Measurements from ENCODE around the gene P2RY14. TPM values are rescaled to one million over a fixed set of nuclear protein-coding genes. Genes with fewer than 3 reads are reported as not detected.

P2RY14 gene
- total and polyA plus RNA-seq, 2 experiments from 2014 or later, result 0.12 to 1.4 TPM

- peak; percentile 24 to 66 for DNase-seq (ENCODE audit: low read depth in 1 of 2, low spot score in 1 of 2)
- no peaks in the 10 kb centered on the region for H3K9me3 ChIP-seq (ENCODE audit: low read depth)
- no peak overlapping the region for H3K4me3 ChIP-seq
- H3K27ac ChIP-seq, result peak overlapping the region; percentile 82
- H3K4me1 ChIP-seq (ENCODE audit: low read depth), result peaks cover 39% of the 10 kb centered on the region
- H3K36me3 ChIP-seq, result no peaks in the 10 kb centered on the region
- no peaks in the 10 kb centered on the region for H3K27me3 ChIP-seq
- TF ChIP-seq CTCF (IDR thresholded peaks at IDR 0.05; ENCODE audit: low read depth, low read length), result no peak
Measured at GRCh38 chr3:151216641-151217607, 61.4 kb downstream of the P2RY14 start.

- Histone ChIP-seq H3K36me3 (no peaks in the 10 kb centered on the region), H3K9me3 (ENCODE audit: low read depth) (no peaks in the 10 kb centered on the region), H3K4me1 (ENCODE audit: low read depth) (peaks cover 36% of the 10 kb centered on the region), H3K27ac (no peak overlapping the region), H3K27me3 (no peaks in the 10 kb centered on the region), H3K4me3 (no peak overlapping the region)
- DNase-seq (ENCODE audit: low read depth in 1 of 2, low spot score in 1 of 2), result no peak
- TF ChIP-seq CTCF (IDR thresholded peaks at IDR 0.05; ENCODE audit: low read depth, low read length), result no peak
Measured at GRCh38 chr3:151214459-151214858, 63.9 kb downstream of the P2RY14 start.

DNA sequence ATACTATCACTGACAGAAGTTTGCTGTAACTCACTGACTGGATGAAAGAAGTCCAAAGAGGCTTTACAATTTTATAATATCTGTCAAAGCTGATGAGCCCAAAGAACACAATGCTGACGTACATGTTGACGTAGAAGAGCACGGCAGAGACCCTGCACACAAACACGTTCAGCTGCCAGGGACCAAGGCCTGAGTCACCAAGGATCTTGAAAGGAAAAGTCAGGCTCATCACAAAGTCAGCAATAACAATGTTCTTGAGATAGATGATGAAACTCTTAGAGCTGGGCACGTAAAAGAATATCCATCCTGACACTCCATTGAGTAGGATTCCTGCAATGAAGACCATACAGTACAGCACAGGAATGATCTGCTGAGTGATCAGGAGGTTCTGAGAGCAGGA lies 64.5 kb downstream of the P2RY14 start:
- Histone ChIP-seq H3K4me1 (ENCODE audit: low read depth) (peaks cover 30% of the 10 kb centered on the region), H3K4me3 (no peak overlapping the region), H3K9me3 (ENCODE audit: low read depth) (no peaks in the 10 kb centered on the region), H3K27me3 (no peaks in the 10 kb centered on the region), H3K36me3 (no peaks in the 10 kb centered on the region), H3K27ac (no peak overlapping the region)
- TF ChIP-seq CTCF (IDR thresholded peaks at IDR 0.05; ENCODE audit: low read depth, low read length), result no peak
- peak in 1 of 2 donors; percentile 32 for DNase-seq (ENCODE audit: low read depth in 1 of 2, low spot score in 1 of 2)

DNA sequence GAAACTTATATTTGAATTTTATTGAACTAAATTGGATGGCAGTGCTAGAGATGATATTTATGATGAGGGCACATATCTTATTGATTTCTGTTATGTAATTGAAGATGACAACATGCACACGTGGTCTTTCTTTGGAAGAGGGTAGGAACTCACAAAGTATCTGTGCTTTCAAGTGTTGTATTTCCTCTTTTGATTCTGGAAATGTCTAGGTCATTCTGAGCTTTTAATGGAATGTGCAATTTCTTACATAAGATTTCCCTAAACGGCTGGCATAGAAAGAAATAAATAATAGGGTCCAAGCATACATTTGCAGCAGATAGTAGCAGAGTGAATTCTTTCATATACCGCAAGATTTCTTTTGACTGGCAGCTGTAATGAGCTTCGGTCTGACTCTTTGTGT lies 65.2 kb downstream of the P2RY14 start:
- TF ChIP-seq CTCF (IDR thresholded peaks at IDR 0.05; ENCODE audit: low read depth, low read length), result no peak
- no peak for DNase-seq (ENCODE audit: low read depth in 1 of 2, low spot score in 1 of 2)
- peaks cover 25% of the 10 kb centered on the region for H3K4me1 ChIP-seq (ENCODE audit: low read depth)
- H3K4me3 ChIP-seq, result no peak overlapping the region
- no peaks in the 10 kb centered on the region for H3K9me3 ChIP-seq (ENCODE audit: low read depth)
- no peaks in the 10 kb centered on the region for H3K27me3 ChIP-seq
- no peaks in the 10 kb centered on the region for H3K36me3 ChIP-seq
- H3K27ac ChIP-seq, result no peak overlapping the region

- Histone ChIP-seq H3K4me1 (ENCODE audit: low read depth) (peaks cover 2% of the 10 kb centered on the region), H3K27ac (no peak overlapping the region), H3K9me3 (ENCODE audit: low read depth) (no peaks in the 10 kb centered on the region), H3K27me3 (no peaks in the 10 kb centered on the region), H3K4me3 (no peak overlapping the region), H3K36me3 (no peaks in the 10 kb centered on the region)
- peak in 1 of 2 donors; percentile 41 for DNase-seq (ENCODE audit: low read depth in 1 of 2, low spot score in 1 of 2)
- peak; percentile 23 for TF ChIP-seq CTCF (IDR thresholded peaks at IDR 0.05; ENCODE audit: low read depth, low read length)
Measured at GRCh38 chr3:151210676-151211381, 67.5 kb downstream of the P2RY14 start.
